DND-41 (cell line): ENCODE measurements around the gene ZNF585A.

Source experiments
- CTCF ChIP-seq: IDR thresholded peaks from 2 replicates; pipeline ENCODE4 v1.5.1; 2012; ENCODE audit warnings: borderline replicate concordance, low read length, moderate library complexity, mild to moderate bottlenecking; ENCODE audit not compliant: poor library complexity, severe bottlenecking; ENCODE audit errors: extremely low read depth
- EZH2 ChIP-seq: IDR thresholded peaks from 3 replicates; pipeline ENCODE4 v1.6.1; 2012; ENCODE audit warnings: borderline replicate concordance, low read depth, mild to moderate bottlenecking, moderate library complexity, low read length, inconsistent platforms; ENCODE audit not compliant: severe bottlenecking

- TF ChIP-seq CTCF = peak; percentile 2
- TF ChIP-seq EZH2 = no peak
Observed at GRCh38 chr19:37217775-37218591, 45.5 kb upstream of the ZNF585A start, which contains the start of gene ZNF383.
